Erythroblast (primary cell): ENCODE measurements around the gene SIGLEC15.

Source experiments
- GATA1 ChIP-seq: IDR thresholded peaks from 2 replicates; pipeline ENCODE4 v1.6.1; 2011; ENCODE audit warnings: low read depth, mild to moderate bottlenecking, control low read depth, low read length, moderate library complexity
- POLR2A ChIP-seq: IDR thresholded peaks from 2 replicates; pipeline ENCODE4 v1.6.1; 2011; ENCODE audit warnings: mild to moderate bottlenecking, low read length

DNA sequence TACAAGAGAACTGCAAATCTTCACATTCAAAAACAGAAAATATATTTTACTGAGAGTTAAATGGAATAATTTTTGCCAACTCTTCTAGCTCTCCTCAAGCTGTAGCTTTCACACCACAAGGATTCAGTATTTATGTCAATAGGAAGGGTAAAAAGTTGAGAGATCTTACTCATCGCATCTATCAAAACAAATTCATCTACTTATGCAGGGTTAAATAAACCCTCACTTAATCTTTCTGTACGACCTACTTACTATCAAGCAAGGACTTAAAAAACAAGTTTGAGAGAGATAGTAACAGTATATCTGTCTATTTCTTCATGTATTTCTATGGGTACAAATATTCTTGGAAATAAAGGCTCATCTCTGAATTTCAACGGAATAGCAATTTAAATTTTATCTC, 35.5 kb downstream of the SIGLEC15 start:
- TF ChIP-seq POLR2A (no peak), GATA1 (no peak)
